CD4-positive, alpha-beta T cell treated with Interleukin-15 for 4 hours (primary cell): Measurements from ENCODE around the gene TREH.
"Not testable (repeated sequence)": the region's sequence is repeated elsewhere in the genome, so short reads cannot be mapped to it uniquely, and the experiment has no call there.

ENCODE experiments used
- DNase-seq: peaks from one replicate; pipeline ENCODE4 v3.0.0-alpha.2; 2020; ENCODE audit warnings: low spot score

The TREH gene

GRCh38 chr11:118696673-118697226, 17.3 kb upstream of the TREH start:
- DNase-seq: no peak

DNA sequence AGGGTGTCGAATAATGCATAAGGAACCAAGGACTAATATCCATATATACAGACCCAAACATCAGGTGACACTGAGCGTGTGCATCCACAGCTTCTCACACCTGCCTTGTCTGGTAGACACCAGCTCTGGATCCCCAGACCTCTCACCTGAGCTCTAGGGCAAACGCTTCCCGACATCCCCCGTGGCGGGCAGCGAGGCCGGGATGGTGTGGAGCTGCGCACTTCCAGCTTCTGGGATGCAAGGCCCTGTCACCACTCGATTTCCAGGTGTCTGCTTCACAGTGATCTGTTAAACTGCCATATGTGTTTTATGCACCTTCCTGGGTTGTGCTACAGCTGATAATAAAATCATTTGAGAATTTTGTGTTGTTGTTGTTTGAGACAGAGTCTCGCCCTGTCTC, 15.3 kb upstream of the TREH start:
- DNase-seq: no peak

GRCh38 chr11:118694185-118694584, 14.7 kb upstream of the TREH start:
- DNase-seq: no peak

- DNase-seq: peak; percentile 85
Measured at GRCh38 chr11:118691926-118692830, 12.7 kb upstream of the TREH start.

GRCh38 chr11:118690553-118691304, 11.3 kb upstream of the TREH start:
- DNase-seq: no peak

GRCh38 chr11:118689852-118690552, 10.6 kb upstream of the TREH start:
- peak; percentile 87 for DNase-seq

- DNase-seq: no peak
Measured at GRCh38 chr11:118689503-118689851, 10.0 kb upstream of the TREH start.

DNA sequence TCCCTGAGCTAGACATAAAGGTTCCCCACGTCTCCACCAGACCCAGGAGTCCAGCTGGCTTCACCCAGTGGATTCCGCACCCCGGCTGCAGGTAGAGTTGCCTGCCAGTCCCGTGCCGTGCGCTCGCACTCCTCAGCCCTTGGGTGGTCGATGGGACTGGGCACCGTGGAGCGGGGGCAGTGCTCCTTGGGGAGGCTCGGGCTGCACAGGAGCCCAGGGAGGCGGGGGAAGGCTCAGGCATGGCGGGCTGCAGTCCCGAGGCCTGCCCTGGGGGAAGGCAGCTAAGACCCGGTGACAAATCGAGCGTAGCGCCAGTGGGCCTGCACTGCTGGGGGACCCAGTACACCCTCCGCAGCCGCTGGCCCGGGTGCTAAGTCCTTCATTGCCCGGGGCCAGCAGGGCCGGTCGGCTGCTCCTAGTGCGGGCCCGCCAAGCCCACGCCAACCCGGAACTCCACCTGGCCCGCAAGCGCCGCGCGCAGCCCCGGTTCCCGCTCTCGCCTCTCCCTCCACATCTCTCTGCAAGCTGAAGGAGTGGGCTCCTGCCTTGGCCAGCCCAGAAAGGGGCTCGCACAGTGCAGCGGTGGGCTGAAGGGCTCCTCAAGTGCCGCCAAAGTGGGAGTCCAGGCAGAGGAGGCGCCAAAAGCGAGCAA, 9.5 kb upstream of the TREH start:
- no peak for DNase-seq

DNA sequence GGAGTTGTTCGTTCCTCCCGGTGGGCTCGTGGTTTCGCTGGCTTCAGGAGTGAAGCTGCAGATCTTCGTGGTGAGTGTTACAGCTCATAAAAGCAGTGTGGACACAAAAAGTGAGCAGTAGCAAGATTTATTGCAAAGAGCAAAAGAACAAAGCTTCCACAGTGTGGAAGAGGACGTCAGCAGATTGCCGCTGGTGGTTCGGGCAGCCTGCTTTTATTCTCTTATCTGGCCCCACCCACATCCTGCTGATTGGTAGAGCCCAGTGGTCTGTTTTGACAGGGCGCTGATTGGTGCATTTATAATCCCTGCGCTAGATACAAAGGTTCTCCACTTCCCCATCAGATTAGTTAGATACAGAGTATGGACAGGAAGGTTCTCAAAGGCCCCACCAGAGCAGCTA, 8.9 kb upstream of the TREH start:
- not testable (repeated sequence) for DNase-seq

DNA sequence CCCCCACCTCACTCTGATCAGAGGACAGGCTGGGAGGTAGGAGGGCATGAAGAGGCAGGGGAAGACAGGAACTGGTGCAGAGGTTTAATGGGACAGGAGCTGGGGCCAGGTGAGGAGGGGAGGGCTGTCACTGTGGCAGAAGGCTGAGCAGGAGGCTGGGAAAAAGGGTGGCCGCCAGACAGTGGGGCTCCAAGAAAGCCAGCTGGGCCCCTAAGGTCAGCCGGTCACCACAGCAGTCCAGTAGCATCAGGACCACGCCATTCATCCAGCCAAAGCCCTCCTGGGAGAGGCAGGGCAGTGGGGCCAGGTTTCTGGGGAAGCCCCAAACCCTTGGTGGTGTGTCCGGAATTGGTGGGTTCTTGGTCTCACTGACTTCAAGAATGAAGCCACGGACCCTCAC, 8.5 kb upstream of the TREH start:
- no peak for DNase-seq

DNA sequence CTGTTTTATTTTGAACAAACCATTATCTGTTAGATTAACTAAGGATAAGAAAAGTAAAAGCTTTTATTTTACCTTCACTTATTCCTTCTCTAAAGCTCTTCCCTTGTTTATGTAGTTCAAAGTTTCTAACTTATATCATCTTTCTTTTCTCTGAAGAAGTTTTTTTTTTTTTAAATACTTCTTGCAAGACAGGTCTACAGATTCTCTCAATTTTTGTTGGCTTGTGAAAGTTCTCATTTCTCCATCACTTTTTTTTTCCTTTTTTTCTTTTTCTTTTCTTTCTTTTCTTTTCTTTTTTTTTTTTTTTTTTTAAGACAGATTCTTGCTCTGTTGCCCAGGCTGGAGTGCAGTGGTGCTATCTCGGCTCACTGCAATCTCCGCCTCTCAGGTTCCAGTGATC, 4.7 kb upstream of the TREH start:
- no peak for DNase-seq

- not testable (repeated sequence) for DNase-seq
Measured at GRCh38 chr11:118682939-118683338, 3.5 kb upstream of the TREH start.

DNA sequence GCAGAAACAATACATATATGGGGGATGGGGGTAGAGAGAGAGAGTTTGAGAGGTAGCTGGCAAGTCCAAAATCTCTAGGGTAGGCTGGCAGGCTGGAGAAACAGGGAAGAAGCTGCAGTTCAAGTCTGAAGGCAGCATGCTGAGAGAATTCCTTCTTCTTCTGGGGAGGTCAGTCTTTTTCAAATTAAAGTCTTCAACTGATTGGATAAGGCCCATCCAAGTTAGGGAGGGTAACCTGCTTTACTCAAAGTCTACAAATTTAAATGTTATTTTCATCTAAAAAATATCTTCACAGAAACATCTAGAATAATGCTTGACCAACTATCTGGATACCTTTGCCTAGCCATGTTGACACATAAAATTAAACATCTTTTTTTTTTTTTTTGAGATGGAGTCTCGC, 2.9 kb upstream of the TREH start:
- DNase-seq: no peak

DNA sequence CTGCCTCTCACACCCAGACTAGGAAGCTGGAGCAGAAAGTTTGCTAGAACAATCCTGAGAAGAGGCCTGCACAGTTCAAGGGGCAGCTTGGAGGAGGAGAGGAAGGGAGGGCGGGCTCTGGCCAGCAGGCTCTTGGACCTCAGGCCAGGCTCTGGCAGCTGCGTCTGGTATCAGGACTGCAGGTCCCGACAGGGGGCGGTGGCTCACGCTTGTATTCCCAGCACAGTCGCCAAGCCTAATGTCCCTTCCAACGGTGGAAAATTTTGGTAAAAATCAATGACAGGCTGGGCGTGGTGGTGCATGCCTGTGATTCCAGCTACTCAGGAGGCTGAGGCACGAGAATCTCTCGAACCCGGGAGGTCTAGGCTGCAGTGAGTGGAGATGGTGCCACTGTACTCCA, 542 bp downstream of the TREH start:
- DNase-seq: not testable (repeated sequence)

DNA sequence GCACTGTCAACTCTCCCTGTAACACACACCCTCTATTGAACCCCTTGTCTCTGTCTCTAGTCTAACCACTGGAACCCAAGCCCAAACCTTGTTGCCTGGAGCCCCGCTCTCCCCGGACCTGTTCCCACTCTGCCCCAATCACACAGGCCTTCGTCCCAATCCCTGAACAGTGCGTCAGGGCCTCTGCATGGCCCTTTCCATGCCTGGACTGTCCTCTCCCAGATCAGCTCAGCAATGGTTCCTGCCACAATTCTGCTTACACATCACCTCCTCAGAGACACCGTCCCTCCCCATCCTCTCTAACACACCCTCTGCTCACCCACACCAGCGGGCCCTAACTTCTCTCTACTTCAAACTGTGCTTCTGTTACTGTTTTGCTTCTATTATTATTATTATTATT, 1.5 kb downstream of the TREH start:
- DNase-seq: no peak

DNA sequence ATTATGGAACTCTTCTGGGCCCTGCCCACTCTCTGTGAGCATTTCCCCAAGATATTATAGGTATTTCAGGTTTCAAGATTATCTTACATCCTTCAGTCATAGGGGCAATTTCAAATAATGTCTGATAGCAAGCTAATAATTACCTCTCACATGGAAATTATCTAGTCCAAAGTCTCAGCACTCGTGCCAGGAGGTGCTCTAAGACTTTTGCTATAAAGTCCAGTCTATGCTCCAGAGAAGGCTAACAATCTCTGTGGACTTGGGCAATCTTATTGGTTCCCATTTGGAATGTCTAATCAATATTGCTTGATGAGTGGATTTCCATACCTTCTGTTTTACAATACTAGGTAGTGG, 5.4 kb downstream of the TREH start:
- DNase-seq: no peak

GRCh38 chr11:118673361-118674081, 5.9 kb downstream of the TREH start:
- DNase-seq: no peak

DNA sequence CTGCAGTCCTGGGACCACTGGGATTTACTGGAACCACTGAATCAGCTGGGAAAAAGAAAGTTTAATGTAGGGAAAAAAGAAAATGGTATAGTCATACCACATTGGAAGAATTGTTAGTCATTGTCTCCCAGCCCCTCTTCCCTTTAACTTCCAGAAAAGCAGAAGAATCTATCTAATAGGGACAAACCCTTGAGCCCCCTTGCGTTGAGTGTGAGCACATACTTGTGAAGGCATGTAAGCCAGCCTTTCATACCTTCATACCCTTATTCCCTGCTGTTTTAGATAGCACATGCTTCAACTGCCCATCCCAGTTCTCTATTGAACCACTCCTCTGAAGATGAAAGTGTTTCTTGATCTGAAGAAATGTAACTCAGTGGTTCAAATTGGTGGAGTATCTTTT, 6.6 kb downstream of the TREH start:
- DNase-seq: no peak

GRCh38 chr11:118671254-118671653, 8.2 kb downstream of the TREH start:
- DNase-seq: no peak

GRCh38 chr11:118670063-118670462, 9.4 kb downstream of the TREH start:
- no peak for DNase-seq

DNA sequence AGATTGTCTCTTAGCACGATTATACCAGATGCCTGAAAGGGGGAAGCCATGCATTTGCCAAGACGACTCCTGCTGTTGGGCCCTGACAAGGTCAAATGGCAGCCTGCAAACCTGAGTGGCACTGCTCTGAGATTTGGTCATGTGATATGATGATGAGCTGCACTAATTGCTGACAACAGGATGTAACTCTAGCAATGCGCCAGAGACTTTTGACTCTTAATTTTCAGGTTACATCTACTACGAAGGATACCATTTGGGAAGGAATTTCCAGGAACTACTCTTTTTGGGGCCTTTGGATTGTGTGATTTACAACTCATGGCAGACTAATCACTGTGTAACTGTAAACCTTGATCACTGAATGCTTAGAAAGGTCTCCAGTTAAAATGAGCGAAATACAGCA, 13.1 kb downstream of the TREH start:
- DNase-seq: no peak
